Measurements from ENCODE around the gene MGAT5B. TPM values are rescaled to one million over a fixed set of nuclear protein-coding genes. Genes with fewer than 3 reads are reported as not detected.

The MGAT5B gene
- total and polyA plus RNA-seq, 2 of the 13 experiments (the other 11 are each of a cell fraction or from before 2014, with no cell fraction given) = 0.07 to 0.13 TPM

- Histone ChIP-seq H3K4me2 (ENCODE audit: low read depth, low read length) (no peak overlapping the region), H3K79me2 (ENCODE audit: insufficient read depth, low read length) (no peaks in the 10 kb centered on the region), H3K9ac (ENCODE audit: insufficient read depth, low read depth, low read length) (no peak overlapping the region), H2AFZ (ENCODE audit: low read length) (no peak overlapping the region), H3K9me3 (ENCODE audit: low read length) (no peaks in the 10 kb centered on the region), H3K36me3 (replicated peaks in 1 of 2; ENCODE audit: control insufficient read depth in 1 of 2, insufficient read depth in 2 of 2, low read length in 2 of 2) (no peaks in the 10 kb centered on the region), H3K27me3 (ENCODE audit: control insufficient read depth in 1 of 2, insufficient read depth in 2 of 2, low read length in 2 of 2) (peaks cover 30 to 88% of the 10 kb centered on the region in 2 experiments), H3K4me1 (ENCODE audit: insufficient read depth, low read length) (no peaks in the 10 kb centered on the region), H4K20me1 (ENCODE audit: insufficient read depth, low read length) (peaks cover 6% of the 10 kb centered on the region; the same call in 1 of the 2 replicates), H3K4me3 (replicated peaks in 1 of 3; ENCODE audit: insufficient read depth in 1 of 3, low read depth in 2 of 3, low read length in 3 of 3) (no peak overlapping the region), H3K27ac (ENCODE audit: extremely low read length, insufficient read depth, low read length) (no peak overlapping the region)
- CTCF ChIA-PET (ENCODE audit: low intra/inter-chr PET ratio, low total read pairs) = no interaction called here
- 63% methylated on average over 9 of the region's 14 CpGs for WGBS (ENCODE audit: low lambda C conversion rate)
- POLR2A ChIA-PET = no interaction called here
- DNase-seq (ENCODE audit: low spot score) (no peak), ATAC-seq (no peak), FAIRE-seq (no peak)
- intact Hi-C loops (cut with micrococcal nuclease; ENCODE audit: unreplicated experiment) (no loop called here), in situ Hi-C loops (cut with HindIII; ENCODE audit: extremely low pct_ligation_motif_present, low pct_unique_long_range_greater_than_20kb) (no loop called here)
- BruUV-seq (replicated peaks) = no TSS peak
- TF ChIP-seq BCLAF1 (IDR thresholded peaks at IDR 0.05) (no peak), LCORL (IDR thresholded peaks at IDR 0.05) (no peak), LCORL (CRISPR knock-in tag; IDR thresholded peaks at IDR 0.05) (no peak), NR2F2 (IDR thresholded peaks at IDR 0.05; ENCODE audit: borderline replicate concordance, low read depth) (no peak), KLF16 (CRISPR knock-in tag; IDR thresholded peaks at IDR 0.05) (no peak), ZNF331 (CRISPR knock-in tag; IDR thresholded peaks at IDR 0.05) (no peak), HNF4G (IDR thresholded peaks at IDR 0.05; ENCODE audit: borderline replicate concordance, low read depth, low read length) (no peak), HNF4G (CRISPR knock-in tag; IDR thresholded peaks at IDR 0.05; ENCODE audit: borderline replicate concordance, low read depth) (no peak), HES4 (CRISPR knock-in tag; IDR thresholded peaks at IDR 0.05; ENCODE audit: borderline replicate concordance) (no peak), FOXP1 (IDR thresholded peaks at IDR 0.05) (no peak), FOXP1 (CRISPR knock-in tag; IDR thresholded peaks at IDR 0.05) (no peak), SP140L (CRISPR knock-in tag; IDR thresholded peaks at IDR 0.05; ENCODE audit: borderline replicate concordance) (no peak), SNAI1 (CRISPR knock-in tag; IDR thresholded peaks at IDR 0.05; ENCODE audit: borderline replicate concordance) (no peak), ATF6 (CRISPR knock-in tag; conservative IDR thresholded peaks at IDR 0.05) (no peak)
Observed at GRCh38 chr17:76902476-76902875, 34.3 kb downstream of the MGAT5B start.

Data from HepG2 (cell line).